Measurements from ENCODE around the gene RAC2.

Gene RAC2

GRCh38 chr22:37177221-37177620 is 66.8 kb downstream of the RAC2 start:
- TF ChIP-seq CTCF (IDR thresholded peaks at IDR 0.05; ENCODE audit: borderline replicate concordance, insufficient read depth, low read depth, low read length) = no peak

GRCh38 chr22:37176464-37177061 is 67.5 kb downstream of the RAC2 start:
- no peak for TF ChIP-seq CTCF (IDR thresholded peaks at IDR 0.05; ENCODE audit: borderline replicate concordance, insufficient read depth, low read depth, low read length)
- no peak overlapping the region for H3K4me3 ChIP-seq (ENCODE audit: low read depth, low read length)

More at GRCh38 chr22:37177221-37177620, 66.8 kb downstream of the RAC2 start:
- H3K4me3 ChIP-seq (ENCODE audit: low read depth, low read length) = no peak overlapping the region

- TF ChIP-seq CTCF (IDR thresholded peaks at IDR 0.05; ENCODE audit: borderline replicate concordance, insufficient read depth, low read depth, low read length) = no peak
- H3K4me3 ChIP-seq (ENCODE audit: low read depth, low read length) = no peak overlapping the region
These were observed 68.4 kb downstream of the RAC2 start for GRCh38 chr22:37175414-37176281.

All from GM12875 (cell line).